Stimulated activated CD4-positive, alpha-beta T cell treated with anti-CD3 and anti-CD28 coated beads, Interleukin-2, amount 100 ng/mL, for 48 hours (primary cell): Measurements from ENCODE around the gene ERF.

Source experiments
- DNase-seq, 2 donors: peaks; one replicate each; pipeline ENCODE4 v3.0.0-alpha.2; 2020

Gene ERF

DNA sequence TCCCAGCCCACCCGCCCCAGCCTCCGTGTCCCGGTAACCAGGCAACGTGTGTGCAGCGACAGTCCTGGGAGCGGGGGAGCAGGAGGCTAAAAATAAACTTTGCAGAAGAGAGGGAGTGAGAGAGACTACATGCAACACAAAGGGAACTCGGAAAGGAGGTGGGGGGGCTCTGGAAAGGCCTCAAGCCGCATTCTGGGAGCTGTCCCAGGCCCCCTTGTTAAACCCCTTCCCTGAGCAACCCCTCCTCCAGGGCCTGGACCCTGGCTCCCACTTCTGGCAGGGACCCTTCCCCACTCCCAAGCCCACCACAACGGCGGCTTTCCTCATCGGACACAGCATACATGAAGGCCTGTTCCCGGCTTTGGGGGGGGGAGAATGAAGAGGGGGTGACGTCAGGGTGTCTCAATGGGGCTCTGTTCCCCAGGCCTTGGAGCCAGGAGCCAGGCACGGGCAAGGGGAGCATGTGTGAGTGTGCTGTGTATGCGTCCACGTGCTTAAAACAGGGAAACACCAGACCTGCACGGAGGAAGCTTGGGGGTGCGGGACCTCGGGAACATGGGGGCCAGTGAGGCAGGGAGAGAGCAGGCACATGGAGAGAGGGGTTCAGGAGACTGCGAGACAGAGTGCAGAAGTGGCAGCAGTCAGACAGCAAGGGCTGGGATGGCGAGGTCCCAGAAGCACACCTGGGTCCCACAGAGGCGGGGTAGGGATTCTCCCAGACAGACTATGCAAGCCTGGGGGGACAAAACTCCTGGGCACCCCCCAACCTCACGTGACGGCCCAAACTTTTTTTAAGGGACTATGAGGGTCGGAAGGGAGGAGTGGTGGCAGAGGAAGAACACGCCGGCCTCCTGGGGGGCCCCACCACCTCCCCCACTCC is 2.3 kb downstream of the ERF start:
- no peak for DNase-seq

DNA sequence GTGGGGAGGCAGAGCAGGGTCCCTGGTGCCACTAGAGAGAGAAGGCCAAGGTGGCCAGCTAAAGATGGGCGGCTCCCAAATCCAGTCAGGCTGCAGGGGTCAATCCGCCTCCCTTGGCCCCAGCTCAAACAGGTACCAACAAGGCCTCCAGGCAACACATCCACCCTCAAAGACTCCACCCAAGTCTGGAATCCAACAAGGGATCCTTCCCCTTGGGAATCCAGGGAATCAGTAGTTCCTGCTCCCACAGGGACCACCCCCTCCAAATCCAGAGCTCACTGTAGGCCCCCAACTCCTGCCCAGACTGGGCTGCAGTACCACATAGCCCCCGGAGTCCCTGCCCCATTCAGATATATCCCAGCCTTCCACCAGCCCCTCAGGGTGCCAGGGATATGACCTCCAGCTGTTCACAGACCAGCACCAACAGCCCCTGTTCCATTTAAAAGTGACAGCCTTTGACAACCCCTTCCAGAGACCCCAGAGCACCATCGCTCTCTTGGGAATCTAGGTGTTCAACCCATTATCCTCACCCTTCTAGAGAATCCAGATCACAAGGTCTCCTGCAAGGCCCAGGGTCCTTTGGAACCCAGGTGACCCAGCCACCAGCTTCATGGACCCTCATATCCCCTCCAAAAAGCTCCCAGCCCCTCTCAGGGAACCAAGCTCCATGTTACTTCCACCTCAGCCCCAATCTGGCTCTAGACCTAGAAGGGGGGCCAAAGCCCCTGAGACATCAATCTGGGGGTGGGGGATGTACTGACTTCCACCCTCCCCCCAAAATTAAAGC is 3.2 kb downstream of the ERF start:
- no peak for DNase-seq

DNA sequence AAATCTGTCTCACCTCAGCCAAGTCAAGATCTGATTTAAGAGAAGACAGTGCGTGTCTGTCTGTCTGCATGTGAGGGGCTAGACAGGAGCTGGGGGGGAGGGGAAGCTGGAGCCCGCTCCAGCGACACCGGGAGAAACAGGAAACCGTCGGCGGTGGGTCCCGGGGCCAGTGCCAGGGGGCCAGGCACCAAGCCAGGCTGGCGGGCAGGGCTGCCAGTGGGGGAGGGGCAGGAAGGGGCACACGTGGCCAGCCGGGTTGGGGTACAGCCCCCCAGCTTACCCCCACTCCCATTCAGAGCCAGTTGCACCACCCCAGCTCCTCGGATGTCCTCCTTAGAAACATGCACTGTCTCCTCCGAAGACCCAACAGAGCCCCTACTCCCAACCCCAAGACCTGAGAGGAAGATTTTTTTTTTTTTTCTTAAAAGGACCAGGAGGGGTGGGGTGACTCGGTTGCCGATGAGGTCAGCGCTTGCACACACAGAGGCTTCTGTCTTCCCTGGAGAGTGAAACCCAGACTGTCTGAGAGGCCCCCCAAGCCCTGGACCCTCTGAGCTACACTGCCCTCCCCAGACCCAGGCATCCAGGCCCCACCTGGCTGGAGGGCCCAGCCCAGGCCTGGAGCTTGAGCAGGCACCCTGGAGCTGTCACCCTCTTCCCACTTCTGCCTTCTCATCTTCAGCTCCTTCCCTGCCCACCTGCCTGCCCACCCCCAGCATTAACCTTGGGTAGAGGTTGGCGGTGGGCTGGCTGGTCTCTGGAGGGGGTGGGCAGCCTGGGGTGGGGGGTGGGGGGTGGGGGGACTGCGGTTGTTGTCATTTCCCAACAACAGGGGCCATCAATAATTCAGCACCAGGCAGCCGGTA is 4.0 kb downstream of the ERF start:
- DNase-seq, result no peak

DNA sequence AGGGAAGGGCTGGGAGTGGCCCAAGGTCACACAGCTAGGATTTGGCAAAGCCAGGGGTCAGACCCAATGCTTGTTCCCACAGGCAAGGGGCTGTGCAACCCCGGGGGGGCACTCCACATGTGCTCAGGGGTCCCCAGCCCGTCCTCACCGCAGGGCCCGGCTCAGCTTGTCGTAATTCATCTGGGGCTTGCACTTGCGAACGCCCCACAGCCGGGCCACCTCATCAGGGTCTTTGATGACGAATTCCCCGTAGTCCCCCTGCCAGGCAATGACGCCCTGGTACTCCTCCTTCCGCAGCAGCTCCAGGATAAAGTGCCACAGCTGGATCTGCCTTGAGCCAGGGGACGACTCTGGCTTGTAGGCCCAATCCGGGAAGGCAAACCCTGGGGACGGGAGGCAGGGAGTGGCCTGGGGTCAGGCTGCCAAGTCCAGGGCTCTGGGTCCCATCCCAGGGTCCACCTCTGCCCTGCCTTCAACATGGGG is 4.7 kb downstream of the ERF start:
- DNase-seq, result no peak

DNA sequence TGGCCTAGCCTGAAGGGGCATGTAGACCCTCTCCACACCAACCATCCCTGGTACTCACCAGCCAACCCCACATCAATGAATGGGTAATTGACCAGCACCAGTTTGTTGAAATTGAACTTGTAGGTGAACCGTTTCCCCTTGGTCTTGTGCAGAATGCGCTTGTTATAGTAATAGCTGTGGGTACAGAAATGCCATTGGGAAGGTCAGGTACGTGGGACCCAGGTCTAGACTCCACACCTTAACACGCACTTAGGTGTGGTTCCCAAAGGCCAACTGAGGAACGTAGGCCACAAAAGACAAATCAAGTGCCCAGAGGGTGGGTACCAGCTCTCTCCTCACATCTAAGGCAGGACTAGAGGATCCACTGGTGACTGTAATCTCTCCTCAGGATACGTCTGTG is 5.2 kb downstream of the ERF start:
- no peak for DNase-seq

DNA sequence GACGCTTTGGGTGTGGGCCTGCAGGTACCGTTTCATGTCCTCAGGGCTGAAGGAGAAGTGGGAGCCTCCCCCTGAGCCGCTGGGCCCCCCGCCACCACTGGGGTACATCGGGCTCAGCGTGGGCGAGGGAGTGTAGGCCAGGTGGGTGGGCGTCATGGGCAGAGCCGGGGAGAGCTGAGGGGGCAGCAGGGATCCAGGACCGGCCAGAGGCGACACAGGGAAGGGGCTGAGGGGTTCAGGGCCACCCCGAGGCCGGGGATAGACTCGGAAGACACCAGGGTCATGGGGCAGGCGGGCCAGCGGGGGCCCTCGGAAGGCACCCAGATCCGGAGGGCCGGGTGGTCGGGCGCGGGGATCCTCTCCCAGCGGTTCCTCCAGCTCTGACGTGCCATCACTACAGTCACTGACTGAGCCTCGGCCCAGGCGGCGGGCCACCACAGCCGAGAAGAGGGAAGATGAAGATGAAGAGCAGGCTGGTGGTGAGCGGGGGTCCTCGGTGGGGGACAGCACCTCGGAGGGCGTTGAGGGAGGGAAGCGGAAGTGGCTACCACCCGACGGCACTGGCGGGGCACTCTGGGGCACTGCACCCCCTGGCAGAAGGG is 5.7 kb downstream of the ERF start:
- no peak for DNase-seq

DNA sequence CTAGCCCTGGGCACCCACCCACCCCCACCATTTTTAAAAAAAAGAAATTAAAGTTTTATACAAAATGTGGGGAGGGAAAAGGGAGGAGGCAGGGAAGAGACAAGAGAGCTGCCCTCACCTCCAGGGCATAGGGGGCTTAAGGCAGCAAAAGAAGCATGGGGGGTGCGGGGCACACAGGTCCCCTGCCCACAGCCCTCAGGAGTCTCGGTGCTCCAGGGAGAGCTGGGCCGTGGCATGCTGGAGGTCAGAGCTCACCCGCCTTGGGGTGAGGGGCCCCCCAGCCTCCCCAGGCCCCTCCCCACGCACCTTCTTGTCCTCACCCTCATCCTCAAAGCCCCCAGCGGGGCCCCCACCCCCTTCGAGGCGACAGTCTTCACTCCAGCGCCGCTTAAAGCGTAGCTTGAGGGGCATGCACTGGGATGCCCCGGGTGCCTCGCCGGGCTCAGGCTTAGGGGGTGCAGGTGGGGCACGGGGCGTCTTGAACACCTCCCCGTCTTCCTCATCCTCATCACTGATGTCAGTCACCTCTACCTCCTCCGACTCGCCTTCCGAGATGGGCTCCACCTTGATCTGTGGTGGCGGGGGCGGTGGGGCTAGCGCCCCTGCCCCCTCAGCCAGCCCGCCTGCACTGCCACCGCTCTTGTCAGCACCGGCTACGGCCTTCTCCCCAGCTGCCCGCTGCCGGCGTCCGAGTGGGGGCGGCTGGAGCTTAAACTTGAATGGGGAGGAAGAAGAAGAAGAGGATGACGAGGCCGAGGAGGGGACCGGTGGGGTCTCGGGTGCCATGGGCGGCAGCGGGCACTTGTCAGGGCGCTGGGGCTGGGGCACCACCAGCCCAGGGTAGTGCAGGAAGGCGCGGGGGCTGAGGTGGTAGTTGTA is 6.4 kb downstream of the ERF start:
- no peak for DNase-seq

DNA sequence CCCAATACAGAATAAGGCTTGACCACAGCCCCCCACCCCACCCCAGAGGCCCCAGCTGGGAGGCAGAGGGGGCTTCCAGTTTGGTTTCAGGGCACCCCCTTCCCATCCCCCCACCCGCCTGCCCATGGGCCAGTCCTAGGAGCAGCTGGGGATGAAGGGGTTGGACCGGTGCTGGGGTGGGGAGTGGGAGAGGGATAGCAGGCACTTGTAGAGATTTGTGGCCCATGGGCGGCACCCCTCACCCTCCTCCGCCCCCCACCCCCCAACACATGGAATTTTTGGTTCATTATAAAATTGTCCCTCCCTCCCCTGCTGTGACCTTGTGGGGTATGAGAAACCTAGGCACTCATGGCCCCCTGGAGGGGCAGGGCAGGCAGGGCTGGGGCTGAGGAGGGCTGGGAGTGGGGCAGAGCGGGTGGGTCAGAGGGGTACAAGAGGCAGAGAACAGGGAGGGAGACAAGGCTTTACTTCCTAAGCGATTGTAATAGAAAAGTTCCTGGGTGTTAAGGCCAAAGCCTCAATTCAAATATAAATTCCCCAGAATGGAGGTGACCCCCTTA is 7.2 kb downstream of the ERF start:
- DNase-seq, result no peak

DNA sequence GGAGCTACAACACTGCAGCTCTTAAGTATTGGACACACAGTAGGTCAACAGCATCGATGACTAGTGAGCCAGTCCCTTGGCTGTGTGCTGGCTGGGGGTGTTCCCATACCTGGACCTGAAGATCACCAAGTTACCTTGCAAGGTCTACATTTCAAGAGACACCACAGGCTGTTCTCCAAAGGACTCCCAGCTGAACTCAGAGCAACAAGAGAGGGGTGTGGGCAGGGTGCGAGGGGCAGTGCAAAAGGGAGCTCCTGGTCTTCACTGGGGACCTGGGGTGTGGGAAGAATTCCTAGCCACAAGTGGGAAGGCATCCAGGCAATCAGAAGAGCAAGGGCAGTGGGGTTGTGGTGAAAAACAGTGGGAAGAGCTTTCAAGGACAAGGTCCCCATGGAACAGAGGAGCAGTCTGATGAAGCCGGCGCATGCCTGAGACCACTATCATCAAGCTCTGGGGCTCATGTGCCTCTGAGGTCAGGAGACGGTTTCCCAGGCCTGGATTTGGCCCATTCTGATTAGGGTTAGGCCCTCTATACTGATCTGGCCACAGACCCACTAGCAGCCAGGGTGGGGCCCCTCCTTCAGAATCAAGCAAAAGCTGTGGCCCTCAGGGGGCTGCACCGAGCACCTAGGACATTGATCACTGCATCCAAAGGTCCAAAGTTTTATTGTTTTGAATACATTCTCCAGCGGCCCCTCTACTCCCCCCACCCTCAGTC is 7.8 kb downstream of the ERF start:
- no peak for DNase-seq

DNA sequence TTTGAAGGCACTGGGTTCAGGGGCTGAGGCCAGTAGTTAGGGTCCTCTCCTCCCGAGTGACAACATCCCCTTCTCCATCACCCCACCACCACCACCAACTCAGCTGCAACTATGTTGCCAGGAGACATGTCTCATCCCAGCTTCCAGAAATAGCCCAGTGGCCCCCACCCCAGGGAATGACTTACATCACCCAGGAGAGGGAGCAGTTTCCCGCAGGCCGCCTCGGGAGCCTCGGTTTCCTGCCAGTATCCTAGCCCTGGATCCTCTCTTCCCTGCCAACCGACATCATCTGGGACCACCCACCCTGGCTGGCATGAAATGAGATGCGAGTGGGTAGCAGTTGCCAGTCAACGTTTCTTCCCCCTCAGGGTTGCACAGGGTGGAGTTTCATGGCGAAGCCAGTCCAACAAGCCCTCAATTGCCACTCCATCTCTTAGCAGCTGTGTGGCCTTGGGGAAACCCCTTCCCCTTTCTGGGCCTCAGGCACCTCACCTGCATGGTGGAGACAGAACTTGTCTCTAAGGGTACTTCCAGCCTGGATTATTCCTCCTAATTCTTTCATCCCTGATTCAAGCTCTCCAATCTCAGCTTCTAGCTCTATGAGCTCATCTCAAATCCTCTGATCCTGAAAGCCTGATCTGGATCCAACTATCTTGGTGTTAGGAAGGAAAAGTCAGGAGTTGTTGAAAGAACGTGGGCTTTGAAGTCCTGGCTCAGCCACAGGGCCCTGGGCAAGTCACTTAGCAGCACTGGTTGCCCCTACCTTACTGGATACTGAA is 8.6 kb downstream of the ERF start:
- DNase-seq, result no peak

DNA sequence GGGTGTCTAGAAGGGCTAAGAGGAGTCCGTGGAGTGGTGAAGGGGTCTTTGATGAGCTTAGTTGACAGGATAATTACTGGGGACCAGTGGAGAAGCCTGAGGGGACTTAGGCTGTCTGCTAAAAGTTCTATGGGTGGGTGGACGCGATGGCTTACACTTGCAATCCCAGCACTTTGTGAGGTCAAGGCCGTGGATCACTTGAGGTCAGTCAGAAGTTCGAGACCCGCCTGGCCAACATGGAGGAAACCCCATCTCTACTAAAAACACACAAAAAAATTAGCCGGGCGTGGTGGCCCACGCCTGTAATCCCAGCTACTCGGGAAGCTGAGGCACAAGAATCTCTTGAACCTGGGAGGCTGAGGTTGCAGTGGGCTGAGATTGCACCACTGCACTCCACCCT is 9.7 kb downstream of the ERF start:
- no peak for DNase-seq

DNA sequence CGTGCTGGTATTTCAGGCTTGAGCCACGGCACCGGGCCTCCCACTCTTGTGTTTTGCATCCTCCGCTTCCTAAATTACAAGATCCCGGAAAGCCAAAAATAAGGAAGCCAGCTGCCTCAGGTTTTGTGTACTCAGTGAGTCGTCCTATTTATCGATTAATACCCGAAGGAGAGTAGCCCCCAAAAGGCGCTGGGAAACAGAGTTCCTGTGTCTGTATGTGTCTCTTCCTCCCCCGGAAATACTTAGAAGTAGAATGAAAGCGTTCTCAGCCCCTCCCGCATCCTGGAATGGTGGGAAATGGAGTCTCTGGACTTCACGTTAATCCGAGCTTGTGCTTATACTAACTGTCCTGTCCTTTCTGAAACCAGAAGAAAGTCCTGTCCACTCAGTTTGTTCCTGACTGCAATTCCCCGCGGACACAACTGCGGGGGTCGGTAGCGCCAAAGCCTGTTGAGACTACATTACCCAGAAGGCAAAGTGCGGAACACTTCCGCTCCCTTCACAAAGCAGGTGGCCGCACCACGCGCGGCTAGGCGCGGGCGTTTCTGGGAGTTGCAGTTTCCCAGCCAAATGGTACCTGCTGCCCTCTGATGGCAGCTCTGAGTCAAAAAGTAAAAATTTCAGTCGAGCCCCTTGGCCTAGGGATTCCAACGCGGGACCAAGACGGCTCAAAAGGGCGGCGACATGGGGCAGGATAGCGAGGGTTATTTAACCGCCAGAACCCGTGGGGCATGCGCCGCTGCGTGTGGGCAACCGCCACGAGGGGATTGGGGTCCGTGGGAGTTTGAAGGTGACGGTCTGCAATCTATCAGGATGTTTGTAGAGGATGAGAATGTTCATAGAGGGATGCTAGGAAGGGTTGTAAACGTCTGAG is 10.3 kb downstream of the ERF start:
- DNase-seq, result peak; percentile 84 to 86

DNA sequence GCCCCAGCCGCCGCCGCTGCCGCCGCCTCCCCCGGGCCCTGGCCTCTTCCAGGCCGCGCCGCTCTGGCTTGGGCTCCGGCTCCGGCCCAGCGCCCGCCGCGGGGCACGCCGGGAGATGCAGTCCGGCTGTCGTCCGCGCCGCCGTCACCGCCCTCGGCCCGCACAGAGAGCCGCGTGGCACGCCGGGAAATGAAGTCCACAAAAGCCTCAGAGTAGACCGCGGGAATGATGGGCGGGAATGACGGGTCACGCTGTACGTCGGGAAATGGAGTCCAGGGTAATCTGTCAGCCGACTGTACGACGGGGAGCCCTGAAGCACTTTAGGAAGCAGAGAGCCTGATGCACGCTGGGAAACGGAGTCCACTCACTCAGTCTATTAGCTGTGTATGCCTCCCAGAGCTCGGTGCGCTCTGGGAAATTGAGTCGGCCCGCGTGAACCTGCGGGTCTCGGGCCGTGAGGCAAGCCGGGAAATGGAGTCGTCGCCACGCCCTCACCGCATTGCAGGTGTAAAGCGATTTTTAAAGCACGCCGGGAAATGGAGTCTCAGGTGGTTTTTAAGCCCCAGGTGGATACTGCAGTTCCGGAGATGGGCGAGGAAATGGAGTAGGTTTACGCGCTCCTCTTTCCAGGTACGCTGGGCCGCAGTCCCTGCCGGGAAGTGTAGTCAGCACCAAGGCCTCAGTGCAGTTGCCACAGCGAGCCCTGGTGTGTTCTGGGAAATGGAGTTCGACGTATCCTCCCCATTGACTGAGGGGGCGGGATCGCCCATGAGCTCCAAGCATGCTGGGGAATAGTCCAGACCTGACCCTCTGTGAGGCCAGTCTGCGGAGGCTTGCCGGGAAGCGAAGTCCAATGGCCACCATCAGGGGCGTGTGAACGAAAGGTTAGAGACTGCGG is 12.2 kb downstream of the ERF start, which contains the start of gene GSK3A:
TSS of gene GSK3A (minus strand) at position 91 of the 898 bp plus-strand sequence. CDS start 137 bp downstream, outside the sequence.
- peak; percentile 88 to 92 for DNase-seq

DNA sequence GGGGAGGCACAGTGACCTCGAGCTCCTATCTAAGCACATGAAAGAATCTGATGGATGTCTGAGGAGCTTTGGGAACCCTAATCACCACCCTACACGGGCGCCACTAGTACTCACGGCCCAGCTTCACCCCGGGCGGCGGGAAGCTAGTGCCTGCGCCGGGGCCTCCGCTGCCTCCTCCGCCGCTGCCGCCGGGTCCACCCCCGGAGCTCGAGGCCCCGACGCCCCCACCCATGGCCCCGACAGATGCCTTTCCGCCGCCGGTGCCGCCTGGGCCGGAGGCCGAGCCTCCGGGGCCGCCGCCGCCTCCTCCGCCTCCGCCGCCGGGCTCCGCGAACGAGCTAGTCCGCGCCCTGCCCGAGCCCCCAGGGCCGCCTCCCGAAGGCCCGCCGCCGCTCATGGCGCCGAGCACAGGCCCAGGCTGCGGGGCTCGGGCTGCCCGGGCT is 12.8 kb downstream of the ERF start:
- DNase-seq, result no peak

DNA sequence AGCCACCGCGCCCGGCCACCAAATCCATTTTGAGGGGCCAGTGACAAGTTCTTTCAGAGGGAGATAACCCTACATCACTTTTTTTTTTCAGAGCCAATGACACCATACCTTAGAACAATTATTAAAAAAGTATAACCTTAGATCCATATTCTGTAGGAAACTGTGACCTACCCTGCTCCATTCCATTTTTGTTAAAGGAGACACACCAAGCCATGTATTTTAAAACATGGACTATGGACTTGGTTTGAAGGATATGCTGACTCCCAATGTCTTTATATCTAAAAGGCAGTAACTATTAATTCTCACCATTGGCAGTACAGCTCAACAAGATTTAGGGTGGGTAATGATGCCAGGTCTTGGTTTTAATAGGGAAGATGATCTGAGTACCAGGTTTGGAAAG is 13.6 kb downstream of the ERF start:
- no peak for DNase-seq

DNA sequence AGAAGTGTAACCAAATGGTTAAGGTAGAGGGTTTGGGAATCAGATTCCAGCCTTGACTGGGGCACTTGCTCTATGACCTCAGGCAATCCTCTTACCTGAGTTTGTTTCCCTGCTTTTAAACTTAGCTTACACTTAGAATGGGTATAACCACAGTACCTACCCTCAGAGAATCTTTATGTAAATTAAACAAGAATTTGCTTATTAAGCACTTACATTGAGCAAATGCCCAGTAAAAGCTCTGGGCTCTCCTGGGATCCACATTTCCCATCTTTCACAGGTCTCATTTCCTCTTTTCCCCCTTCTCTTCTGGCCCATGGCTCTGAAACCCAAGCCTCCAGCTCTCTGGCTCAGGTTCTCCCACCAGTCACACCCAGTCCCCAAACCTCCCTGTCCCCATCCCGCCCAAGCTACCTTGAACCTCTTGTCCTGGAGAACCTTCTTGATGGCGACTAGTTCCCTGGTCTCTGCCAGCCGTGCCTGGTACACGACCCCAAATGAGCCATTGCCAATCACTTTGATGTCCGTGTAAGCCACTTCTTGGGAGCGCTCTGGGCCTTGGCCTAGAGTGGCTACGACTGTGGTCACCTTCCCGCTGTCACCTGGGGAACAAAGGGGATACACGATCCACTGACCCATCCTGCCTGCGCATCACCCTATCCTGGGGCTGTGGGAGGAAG is 15.2 kb downstream of the ERF start:
- no peak for DNase-seq

DNA sequence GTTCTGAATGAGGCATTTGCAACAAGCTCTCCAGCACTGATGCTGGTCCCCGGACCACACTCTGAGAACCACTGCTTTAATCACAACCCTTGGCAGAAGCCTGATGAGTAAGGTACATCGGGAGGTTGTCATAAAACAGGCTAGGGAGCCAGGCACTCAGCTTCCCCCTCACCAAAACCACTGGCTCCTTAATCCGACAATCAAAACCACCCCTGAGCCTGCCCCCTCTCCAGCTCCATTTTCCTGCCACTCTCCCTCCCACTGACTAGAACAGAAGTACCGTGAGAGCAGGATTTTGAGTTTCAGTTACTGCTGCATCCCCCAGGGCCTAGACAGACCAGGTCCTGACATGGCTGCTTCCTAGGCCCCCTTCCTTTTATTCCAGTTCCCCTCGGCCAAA is 19.7 kb downstream of the ERF start:
- DNase-seq, result no peak
